GM12878 (cell line): Measurements from ENCODE around the gene POLRMT. TPM values are rescaled to one million over a fixed set of nuclear protein-coding genes. Genes with fewer than 3 reads are reported as not detected.

ENCODE experiments used
- ATAC-seq: fragments of 200-7000 bp; cut with Tn5 transposase; 3 replicates; pipeline ENCODE4 v1.9.1; 2020; ENCODE audit warnings: mild to moderate bottlenecking, moderate library complexity
- BruUV-seq: library from RNA; stranded (reverse); fragments of 400-500 nt; replicated peaks from 2 replicates; lab custom pipeline; 2021; lab: Mats Ljungman, UMichigan
- CTCF ChIA-PET: fragments of 300-600 bp; sonication (Branson Sonifier 250); formaldehyde crosslinking; extraction: SDS; loops from one replicate; lab custom pipeline; 2021; ENCODE audit warnings: inconsistent platforms; lab: Yijun Ruan, JAX
- POLR2A ChIA-PET: fragments of 350-600 bp; formaldehyde crosslinking; extraction: SDS; loops from one replicate; lab custom pipeline; 2021; ENCODE audit warnings: inconsistent platforms; lab: Charles Lee
- RAD21 ChIA-PET: fragments of 300-600 bp; sonication (Branson Sonifier 250); formaldehyde crosslinking; loops from one replicate; lab custom pipeline; 2023; ENCODE audit warnings: antibody characterized with exemption; ENCODE audit not compliant: unreplicated experiment; lab: Charles Lee
- SMC1A ChIA-PET: fragments of 300-600 bp; sonication (Branson Sonifier 250); formaldehyde crosslinking; loops from one replicate; lab custom pipeline; 2023; ENCODE audit not compliant: unreplicated experiment, uncharacterized antibody; lab: Charles Lee
- DNase-seq: peaks from one replicate; pipeline ENCODE4 v3.0.0-alpha.2; 2011; ENCODE audit warnings: low read depth, low spot score
- FAIRE-seq: peaks from 3 replicates; lab custom pipeline; 2011; peaks lifted over from hg19 to GRCh38; lab: Jason Lieb, UNC
- H2AFZ ChIP-seq: 2 replicates; pipeline ENCODE4 v1.6.0; 2011; ENCODE audit warnings: low read depth, low read length, control low read depth; ENCODE audit not compliant: control insufficient read depth
- H3K27ac ChIP-seq: 2 replicates; pipeline ENCODE4 v1.5.1; 2011; ENCODE audit warnings: control low read depth; ENCODE audit not compliant: control insufficient read depth, insufficient read depth
- H3K27me3 ChIP-seq, 2 experiments: replicated peaks in 1 of 2; 2 replicates each; pipeline versions ENCODE4 v1.6.0 to v1.6.1; 2011; ENCODE audit warnings: low read length in 1 of 2; ENCODE audit not compliant: control insufficient read depth in 2 of 2, insufficient read depth in 2 of 2
- H3K36me3 ChIP-seq, 2 experiments: 2 replicates each; pipeline ENCODE4 v1.5.1; 2011; ENCODE audit warnings: low read length in 1 of 2; ENCODE audit not compliant: control insufficient read depth in 2 of 2, insufficient read depth in 2 of 2
- H3K4me1 ChIP-seq: 2 replicates; pipeline ENCODE4 v1.6.1; 2011; ENCODE audit warnings: mild to moderate bottlenecking, low read length, moderate library complexity, mixed read lengths; ENCODE audit not compliant: control insufficient read depth, insufficient read depth
- H3K4me2 ChIP-seq: 2 replicates; pipeline ENCODE4 v1.6.0; 2011; ENCODE audit warnings: control low read depth; ENCODE audit not compliant: control insufficient read depth, insufficient read depth
- H3K4me3 ChIP-seq: fragments of 200-600 bp; sonication (generic); 2 replicates; pipeline ENCODE4 v1.5.1; 2016
- H3K79me2 ChIP-seq: 2 replicates; pipeline ENCODE4 v1.6.0; 2011; ENCODE audit warnings: low read length; ENCODE audit not compliant: control insufficient read depth, insufficient read depth
- H3K9ac ChIP-seq: 2 replicates; pipeline ENCODE4 v1.8.0; 2011; ENCODE audit warnings: low read length, control low read depth, mixed read lengths; ENCODE audit not compliant: control insufficient read depth, insufficient read depth
- H3K9me3 ChIP-seq: replicated peaks from 3 replicates; pipeline ENCODE4 v1.5.1; 2011; ENCODE audit warnings: mild to moderate bottlenecking, low read length; ENCODE audit not compliant: control insufficient read depth, insufficient read depth
- H4K20me1 ChIP-seq: 2 replicates; pipeline ENCODE4 v1.6.0; 2011; ENCODE audit not compliant: control insufficient read depth, insufficient read depth
- BACH1 ChIP-seq: fragments of 450-650 bp; IDR thresholded peaks from 2 replicates; pipeline ENCODE4 v1.6.1; 2017; ENCODE audit warnings: mild to moderate bottlenecking, borderline replicate concordance
- POLR2AphosphoS2 ChIP-seq: IDR thresholded peaks from 2 replicates; pipeline ENCODE4 v1.6.1; 2011; ENCODE audit warnings: low read depth, mild to moderate bottlenecking, low read length, improper control_type of control experiment, moderate library complexity
- WGBS: methylation state at CpG from one replicate; pipeline ENCODE4 v1.1.6; 2016; ENCODE audit warnings: low lambda C conversion rate; ENCODE audit not compliant: insufficient replicate concordance, insufficient coverage; ENCODE audit errors: missing lambda C conversion rate; 5-methylcytosine and 5-hydroxymethylcytosine counted together
- in situ Hi-C: fragments of 300-500 bp; cut with MboI; formaldehyde crosslinking; loops from 9 replicates; pipeline ENCODE4 v1.14.3; 2018; ENCODE audit warnings: mixed read lengths
- intact Hi-C: fragments of 100-400 bp; cut with micrococcal nuclease; formaldehyde crosslinking; loops from one replicate; pipeline ENCODE4 v1.14.2; 2022; ENCODE audit not compliant: unreplicated experiment
- polyA plus RNA-seq, 11 experiments: library from polyadenylated mRNA; depleted of rRNA in 4 of 11; unstranded in 6 of 11; stranded (reverse) in 5 of 11; fragments of >200 nt; fragmentation: Nextera tagmentation in 4 of 11; fragmentation: Illumina TruSeq in 1 of 11; extraction: Ambion mirVana in 4 of 11; extraction: Trizol in 1 of 11; gene quantifications; 1 replicate in 1 of 11; 2 replicates in 10 of 11; pipeline versions ENCODE4 v1.2.1 to v1.2.3, GENCODE V29; 2011 to 2016; ENCODE audit warnings: inconsistent platforms in 2 of 11, missing spikeins in 2 of 11, low read depth in 1 of 11
- total RNA-seq, 4 experiments: library from RNA; depleted of rRNA in 3 of 4; stranded (reverse); fragments of >200 nt in 3 of 4; fragmentation: Illumina TruSeq in 1 of 4; extraction: Trizol in 1 of 4; gene quantifications; 2 replicates each; pipeline versions ENCODE4 v1.2.1 to v1.2.3, GENCODE V29; 2013 to 2021
- TF ChIP-seq, protein P1 (sequence below): IDR thresholded peaks from 2 replicates; pipeline ENCODE4 v1.6.1; 2012; ENCODE audit warnings: mild to moderate bottlenecking, low read depth, low read length

The POLRMT gene
- total and polyA plus RNA-seq, 10 of the 15 experiments (the other 5 are each of a cell fraction or from before 2014, with no cell fraction given): 9.9 to 57.6 (median 34.6) TPM

DNA sequence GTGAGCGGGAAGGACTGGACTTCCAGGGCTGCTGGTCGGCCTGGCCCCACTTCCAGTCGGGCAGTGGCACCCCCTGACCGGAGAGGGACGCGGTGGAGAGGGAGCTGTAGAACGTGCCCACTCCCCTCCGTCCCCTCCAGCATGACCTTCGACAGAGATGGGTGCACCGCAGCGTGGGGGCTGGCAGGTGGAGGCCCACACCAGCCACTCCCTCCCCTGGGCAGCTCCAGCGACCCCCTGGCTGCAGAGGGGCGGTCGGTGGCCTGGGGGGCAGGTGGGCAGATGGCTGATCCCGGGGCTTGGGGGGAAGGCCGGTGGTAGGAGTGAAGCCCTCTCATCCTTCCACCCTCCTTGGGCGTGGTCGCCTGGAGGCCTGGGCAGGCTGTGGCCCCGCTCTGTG, 41.2 kb downstream of the POLRMT start:
- ATAC-seq: no peak
- no peak overlapping the region for H2AFZ ChIP-seq
- RAD21 ChIA-PET: no interaction called here
- POLR2A ChIA-PET: no interaction called here
- H3K4me1 ChIP-seq: no peaks in the 10 kb centered on the region
- in situ Hi-C loops: no loop called here
- H3K4me3 ChIP-seq: no peak overlapping the region
- intact Hi-C loops: no loop called here
- no peaks in the 10 kb centered on the region for H3K79me2 ChIP-seq
- no peak for TF ChIP-seq BACH1
- TF ChIP-seq, all 136 proteins: peak for 0
- WGBS: 58% methylated on average over 19 of the region's 19 CpGs
- Histone ChIP-seq H3K27me3 (peaks cover 4 to 9% of the 10 kb centered on the region in 2 experiments), H3K9me3 (no peaks in the 10 kb centered on the region; the same call in 2 of the 3 replicates), H3K9ac (no peak overlapping the region), H3K36me3 (no peaks in the 10 kb centered on the region), H4K20me1 (no peaks in the 10 kb centered on the region), H3K4me2 (no peak overlapping the region), H3K27ac (no peak overlapping the region)
- BruUV-seq: no TSS peak
- ChIA-PET SMC1A (no interaction called here), CTCF (no interaction called here)
- FAIRE-seq (no peak), DNase-seq (no peak)

GRCh38 chr19:591099-591958, 42.0 kb downstream of the POLRMT start:
- Histone ChIP-seq H3K79me2 (no peaks in the 10 kb centered on the region), H3K4me1 (no peaks in the 10 kb centered on the region), H2AFZ (no peak overlapping the region), H3K36me3 (no peaks in the 10 kb centered on the region), H3K9ac (no peak overlapping the region), H3K9me3 (no peaks in the 10 kb centered on the region), H3K27me3 (peaks cover 4 to 9% of the 10 kb centered on the region in 2 experiments), H4K20me1 (no peaks in the 10 kb centered on the region), H3K27ac (no peak overlapping the region), H3K4me3 (no peak overlapping the region), H3K4me2 (no peak overlapping the region)
- CTCF ChIA-PET: no interaction called here
- RAD21 ChIA-PET: no interaction called here
- SMC1A ChIA-PET: no interaction called here
- no TSS peak for BruUV-seq
- WGBS: 58% methylated on average over 65 of the region's 75 CpGs
- DNase-seq: no peak
- intact Hi-C loops: no loop called here
- TF ChIP-seq, protein P1, sequence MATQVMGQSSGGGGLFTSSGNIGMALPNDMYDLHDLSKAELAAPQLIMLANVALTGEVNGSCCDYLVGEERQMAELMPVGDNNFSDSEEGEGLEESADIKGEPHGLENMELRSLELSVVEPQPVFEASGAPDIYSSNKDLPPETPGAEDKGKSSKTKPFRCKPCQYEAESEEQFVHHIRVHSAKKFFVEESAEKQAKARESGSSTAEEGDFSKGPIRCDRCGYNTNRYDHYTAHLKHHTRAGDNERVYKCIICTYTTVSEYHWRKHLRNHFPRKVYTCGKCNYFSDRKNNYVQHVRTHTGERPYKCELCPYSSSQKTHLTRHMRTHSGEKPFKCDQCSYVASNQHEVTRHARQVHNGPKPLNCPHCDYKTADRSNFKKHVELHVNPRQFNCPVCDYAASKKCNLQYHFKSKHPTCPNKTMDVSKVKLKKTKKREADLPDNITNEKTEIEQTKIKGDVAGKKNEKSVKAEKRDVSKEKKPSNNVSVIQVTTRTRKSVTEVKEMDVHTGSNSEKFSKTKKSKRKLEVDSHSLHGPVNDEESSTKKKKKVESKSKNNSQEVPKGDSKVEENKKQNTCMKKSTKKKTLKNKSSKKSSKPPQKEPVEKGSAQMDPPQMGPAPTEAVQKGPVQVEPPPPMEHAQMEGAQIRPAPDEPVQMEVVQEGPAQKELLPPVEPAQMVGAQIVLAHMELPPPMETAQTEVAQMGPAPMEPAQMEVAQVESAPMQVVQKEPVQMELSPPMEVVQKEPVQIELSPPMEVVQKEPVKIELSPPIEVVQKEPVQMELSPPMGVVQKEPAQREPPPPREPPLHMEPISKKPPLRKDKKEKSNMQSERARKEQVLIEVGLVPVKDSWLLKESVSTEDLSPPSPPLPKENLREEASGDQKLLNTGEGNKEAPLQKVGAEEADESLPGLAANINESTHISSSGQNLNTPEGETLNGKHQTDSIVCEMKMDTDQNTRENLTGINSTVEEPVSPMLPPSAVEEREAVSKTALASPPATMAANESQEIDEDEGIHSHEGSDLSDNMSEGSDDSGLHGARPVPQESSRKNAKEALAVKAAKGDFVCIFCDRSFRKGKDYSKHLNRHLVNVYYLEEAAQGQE: peak; percentile 86
- no peak for TF ChIP-seq POLR2AphosphoS2
- in situ Hi-C loops: no loop called here
- FAIRE-seq: no peak
- POLR2A ChIA-PET: no interaction called here
- no peak for ATAC-seq
